T-helper 1 cell treated with Interleukin-12 subunit alpha and Interleukin-12 subunit beta and Interleukin-4 antibody, amounts not matched to agents 30 μg/mL and 1 μg/mL, for 36 hours (primary cell): ENCODE measurements around the gene GLIS1.

Experiments used
- H3K27ac Mint-ChIP-seq: one replicate; pipeline ENCODE4 v1.8.0; 2021; ENCODE audit warnings: mild to moderate bottlenecking, mixed read lengths
- H3K27me3 Mint-ChIP-seq: one replicate; pipeline ENCODE4 v1.8.0; 2021; ENCODE audit warnings: low read depth, mixed read lengths
- H3K36me3 Mint-ChIP-seq: one replicate; pipeline ENCODE4 v1.8.0; 2021; ENCODE audit warnings: low read depth, mixed read lengths
- H3K4me1 Mint-ChIP-seq: one replicate; pipeline ENCODE4 v1.8.0; 2021; ENCODE audit warnings: low read depth, mixed read lengths
- H3K4me3 Mint-ChIP-seq: one replicate; pipeline ENCODE4 v1.8.0; 2021; ENCODE audit warnings: mild to moderate bottlenecking, moderate library complexity, mixed read lengths
- H3K9me3 Mint-ChIP-seq: one replicate; pipeline ENCODE4 v1.8.0; 2021; ENCODE audit warnings: mixed read lengths

The GLIS1 gene

GRCh38 chr1:53687426-53687825 is 51.5 kb downstream of the GLIS1 start:
- H3K27me3 Mint-ChIP-seq = peaks cover 27% of the 10 kb centered on the region
- H3K9me3 Mint-ChIP-seq = no peaks in the 10 kb centered on the region
- H3K4me1 Mint-ChIP-seq = no peaks in the 10 kb centered on the region

GRCh38 chr1:53686965-53687267 is 52.0 kb downstream of the GLIS1 start:
- no peaks in the 10 kb centered on the region for H3K36me3 Mint-ChIP-seq
- H3K27ac Mint-ChIP-seq = no peak overlapping the region
- peaks cover 32% of the 10 kb centered on the region for H3K27me3 Mint-ChIP-seq
- no peak overlapping the region for H3K4me3 Mint-ChIP-seq
- no peaks in the 10 kb centered on the region for H3K9me3 Mint-ChIP-seq
- peaks cover 2% of the 10 kb centered on the region for H3K4me1 Mint-ChIP-seq

More at GRCh38 chr1:53687426-53687825, 51.5 kb downstream of the GLIS1 start:
- Mint-ChIP-seq H3K27ac (no peak overlapping the region), H3K4me3 (no peak overlapping the region), H3K36me3 (no peaks in the 10 kb centered on the region)

GRCh38 chr1:53686091-53686964 is 52.6 kb downstream of the GLIS1 start:
- no peak overlapping the region for H3K27ac Mint-ChIP-seq
- no peak overlapping the region for H3K4me3 Mint-ChIP-seq
- H3K4me1 Mint-ChIP-seq = peaks cover 4% of the 10 kb centered on the region
- H3K9me3 Mint-ChIP-seq = no peaks in the 10 kb centered on the region
- peaks cover 34% of the 10 kb centered on the region for H3K27me3 Mint-ChIP-seq
- H3K36me3 Mint-ChIP-seq = no peaks in the 10 kb centered on the region

GRCh38 chr1:53685272-53686051 is 53.5 kb downstream of the GLIS1 start:
- H3K36me3 Mint-ChIP-seq = no peaks in the 10 kb centered on the region
- H3K27ac Mint-ChIP-seq = no peak overlapping the region
- H3K4me3 Mint-ChIP-seq = no peak overlapping the region
- H3K9me3 Mint-ChIP-seq = no peaks in the 10 kb centered on the region
- H3K4me1 Mint-ChIP-seq = peaks cover 4% of the 10 kb centered on the region
- H3K27me3 Mint-ChIP-seq = peaks cover 37% of the 10 kb centered on the region

DNA sequence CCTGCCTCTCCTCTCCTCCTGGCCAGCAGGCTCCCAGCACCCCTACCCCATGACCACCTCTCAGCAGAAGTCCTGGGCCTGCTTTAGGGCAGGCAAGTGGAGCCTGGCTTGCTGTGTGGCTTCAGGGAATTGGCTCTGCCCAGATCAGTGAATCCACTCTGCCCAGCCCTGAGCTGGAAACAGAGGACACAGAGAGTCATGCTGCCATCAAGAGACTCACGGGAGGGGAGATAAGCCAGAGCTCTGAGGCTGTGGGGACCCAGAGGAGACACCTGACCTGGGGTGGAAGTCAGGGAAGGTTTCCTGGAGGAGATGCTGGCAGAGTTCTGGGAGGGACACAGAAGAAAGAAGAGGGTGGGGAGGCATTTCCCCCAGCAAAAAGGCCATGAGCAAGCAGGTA is 54.2 kb downstream of the GLIS1 start:
- H3K27ac Mint-ChIP-seq = no peak overlapping the region
- H3K9me3 Mint-ChIP-seq = no peaks in the 10 kb centered on the region
- H3K36me3 Mint-ChIP-seq = no peaks in the 10 kb centered on the region
- peaks cover 4% of the 10 kb centered on the region for H3K4me1 Mint-ChIP-seq
- H3K27me3 Mint-ChIP-seq = peaks cover 44% of the 10 kb centered on the region
- H3K4me3 Mint-ChIP-seq = no peak overlapping the region

- Mint-ChIP-seq H3K36me3 (no peaks in the 10 kb centered on the region), H3K9me3 (no peaks in the 10 kb centered on the region), H3K27ac (no peak overlapping the region), H3K4me3 (no peak overlapping the region), H3K27me3 (peaks cover 44% of the 10 kb centered on the region), H3K4me1 (peaks cover 4% of the 10 kb centered on the region)
These were observed 54.8 kb downstream of the GLIS1 start for GRCh38 chr1:53683986-53684740.

GRCh38 chr1:53682881-53683280 is 56.1 kb downstream of the GLIS1 start:
- no peak overlapping the region for H3K27ac Mint-ChIP-seq

DNA sequence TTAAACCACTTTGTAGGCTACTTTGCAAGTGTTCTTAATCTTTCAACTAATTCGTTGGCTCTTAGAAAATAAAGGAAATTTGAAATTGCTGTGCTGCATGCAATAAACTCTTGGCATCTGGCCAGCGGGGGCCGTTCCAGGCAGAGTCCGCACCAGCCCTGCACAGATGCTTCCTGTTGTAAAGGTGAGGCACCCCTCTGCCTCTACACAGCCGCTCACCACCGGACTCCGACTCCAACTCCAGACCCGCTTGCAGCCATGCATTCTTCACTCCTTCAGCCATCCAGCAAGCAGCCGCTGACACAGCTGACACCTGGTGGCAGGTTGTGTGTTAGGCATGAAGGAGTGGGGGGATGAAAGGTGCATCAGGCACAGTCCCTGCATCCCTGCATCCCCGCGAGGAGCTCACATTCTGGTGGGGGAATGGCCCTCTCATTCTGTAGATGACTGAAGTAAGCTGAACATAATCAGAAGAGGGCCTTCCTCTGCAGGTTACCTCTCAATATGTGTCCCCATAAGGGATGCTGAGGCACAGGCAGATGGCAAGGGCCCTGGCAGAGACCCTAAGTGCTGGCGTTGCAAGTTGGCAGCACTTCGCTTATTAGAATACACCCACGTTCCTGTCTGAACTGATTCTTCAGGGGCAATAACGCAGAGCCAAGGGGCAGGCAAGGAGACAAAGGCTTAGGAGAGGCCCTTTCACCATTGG is 56.8 kb downstream of the GLIS1 start:
- peaks cover 44% of the 10 kb centered on the region for H3K27me3 Mint-ChIP-seq
- H3K9me3 Mint-ChIP-seq = no peaks in the 10 kb centered on the region
- no peaks in the 10 kb centered on the region for H3K36me3 Mint-ChIP-seq
- H3K27ac Mint-ChIP-seq = no peak overlapping the region
- H3K4me3 Mint-ChIP-seq = no peak overlapping the region
- peaks cover 4% of the 10 kb centered on the region for H3K4me1 Mint-ChIP-seq

More at GRCh38 chr1:53682881-53683280, 56.1 kb downstream of the GLIS1 start:
- H3K4me1 Mint-ChIP-seq = peaks cover 4% of the 10 kb centered on the region
- H3K36me3 Mint-ChIP-seq = no peaks in the 10 kb centered on the region
- no peaks in the 10 kb centered on the region for H3K9me3 Mint-ChIP-seq
- H3K4me3 Mint-ChIP-seq = no peak overlapping the region
- peaks cover 44% of the 10 kb centered on the region for H3K27me3 Mint-ChIP-seq

DNA sequence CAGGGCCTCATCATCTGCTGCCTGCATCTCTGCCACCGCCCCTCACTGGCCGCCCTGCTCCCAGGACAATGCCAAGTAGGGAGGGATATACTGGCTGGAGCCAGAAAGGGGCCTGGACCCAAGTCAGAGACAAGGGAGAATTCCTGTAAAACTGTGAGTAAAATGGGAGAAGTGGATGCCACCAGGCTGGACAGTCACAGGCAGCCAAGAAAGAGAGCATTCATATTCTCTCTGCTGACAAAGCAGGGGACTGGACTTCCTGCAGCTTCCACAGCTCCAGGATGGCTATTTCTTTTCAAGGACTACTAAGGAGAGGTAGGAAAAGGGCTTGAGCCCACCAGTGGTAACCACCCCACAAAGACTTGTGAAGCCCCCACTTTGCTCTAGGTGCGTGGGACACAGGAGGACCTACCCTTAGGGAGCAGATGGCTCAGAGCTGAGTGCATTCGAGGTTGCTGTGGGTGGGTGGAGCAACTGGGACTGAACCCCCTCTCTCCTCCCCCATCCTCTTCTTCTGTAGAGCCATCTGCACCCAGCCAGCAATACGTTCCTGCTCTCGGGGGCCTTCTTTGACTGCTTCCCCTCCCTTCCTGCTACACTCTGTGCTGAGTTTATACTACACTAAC is 57.5 kb downstream of the GLIS1 start:
- no peak overlapping the region for H3K4me3 Mint-ChIP-seq

DNA sequence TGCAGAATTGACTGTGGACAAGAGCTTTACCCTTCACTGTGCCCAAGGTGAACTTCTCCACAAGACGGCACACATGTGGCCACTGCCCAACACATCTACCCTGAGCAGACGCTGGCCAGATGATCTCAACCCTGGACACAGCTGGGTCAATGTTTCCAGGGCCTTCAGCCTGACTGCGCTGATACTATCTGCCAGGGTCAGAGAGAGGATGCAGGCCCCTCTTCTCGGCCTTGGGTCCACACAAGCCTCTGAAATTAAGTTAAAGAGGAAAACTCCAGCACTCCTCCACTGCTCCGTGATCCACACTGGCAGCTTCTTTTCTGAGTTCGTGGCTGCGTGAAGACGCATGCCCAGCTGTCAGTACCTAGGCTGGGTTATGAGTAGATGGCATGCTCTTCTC is 58.1 kb downstream of the GLIS1 start:
- Mint-ChIP-seq H3K4me1 (peaks cover 4% of the 10 kb centered on the region), H3K27me3 (peaks cover 39% of the 10 kb centered on the region), H3K36me3 (no peaks in the 10 kb centered on the region), H3K27ac (no peak overlapping the region), H3K9me3 (no peaks in the 10 kb centered on the region), H3K4me3 (no peak overlapping the region)

More for the DNA sequence above, 57.5 kb downstream of the GLIS1 start:
- Mint-ChIP-seq H3K9me3 (no peaks in the 10 kb centered on the region), H3K4me1 (peaks cover 4% of the 10 kb centered on the region), H3K27me3 (peaks cover 44% of the 10 kb centered on the region), H3K27ac (no peak overlapping the region), H3K36me3 (no peaks in the 10 kb centered on the region)

DNA sequence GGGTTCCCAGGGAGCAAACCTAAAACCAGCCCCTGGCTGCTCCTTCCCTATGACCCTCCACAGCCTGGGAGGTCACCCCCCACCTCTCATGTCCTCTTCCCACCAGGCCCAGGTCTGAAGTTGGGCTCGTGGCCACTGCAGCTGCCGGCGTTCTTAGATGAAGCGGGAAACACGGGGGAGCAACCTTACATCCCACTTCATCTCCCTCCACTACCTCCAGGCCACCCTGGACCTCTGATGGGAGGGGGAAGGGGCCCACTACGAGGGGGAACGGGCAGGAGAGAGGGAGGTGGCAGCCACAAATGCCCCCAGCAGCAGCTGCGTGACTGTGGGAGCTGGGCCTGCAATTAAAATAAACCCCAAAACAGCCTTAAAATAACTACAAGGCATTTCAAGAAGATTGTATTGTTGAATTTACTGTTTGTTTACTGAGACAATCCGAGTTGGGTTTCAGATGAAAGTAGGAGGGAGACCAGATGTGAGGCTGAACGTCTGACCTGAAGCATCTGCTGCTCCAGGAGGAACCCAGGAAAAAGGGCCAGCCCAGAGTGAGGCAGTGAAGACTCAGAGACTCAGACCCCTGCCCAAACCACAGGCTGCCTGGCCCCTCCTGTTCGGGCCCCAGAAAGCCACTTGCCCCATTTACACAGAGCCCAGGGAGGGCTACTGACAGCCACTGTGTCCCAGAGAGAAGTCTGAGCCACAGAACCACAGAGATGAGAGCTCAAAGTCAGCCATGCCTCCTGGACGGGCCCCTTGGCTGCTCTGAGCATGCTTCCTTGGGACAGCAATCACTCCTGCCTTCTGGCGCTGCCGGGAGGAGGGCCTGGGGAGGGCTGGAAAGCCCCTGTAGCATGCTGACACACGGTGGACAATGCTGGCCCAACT is 59.8 kb downstream of the GLIS1 start:
- no peaks in the 10 kb centered on the region for H3K9me3 Mint-ChIP-seq
- no peak overlapping the region for H3K4me3 Mint-ChIP-seq
- peaks cover 32% of the 10 kb centered on the region for H3K27me3 Mint-ChIP-seq
- H3K27ac Mint-ChIP-seq = no peak overlapping the region
- H3K36me3 Mint-ChIP-seq = no peaks in the 10 kb centered on the region
- peaks cover 4% of the 10 kb centered on the region for H3K4me1 Mint-ChIP-seq

GRCh38 chr1:53678507-53678906 is 60.5 kb downstream of the GLIS1 start:
- H3K4me3 Mint-ChIP-seq = no peak overlapping the region
- peaks cover 4% of the 10 kb centered on the region for H3K4me1 Mint-ChIP-seq
- H3K36me3 Mint-ChIP-seq = no peaks in the 10 kb centered on the region

GRCh38 chr1:53678046-53678445 is 60.9 kb downstream of the GLIS1 start:
- Mint-ChIP-seq H3K27me3 (peaks cover 24% of the 10 kb centered on the region), H3K36me3 (no peaks in the 10 kb centered on the region), H3K4me1 (peaks cover 4% of the 10 kb centered on the region), H3K27ac (no peak overlapping the region), H3K9me3 (no peaks in the 10 kb centered on the region), H3K4me3 (no peak overlapping the region)

More at GRCh38 chr1:53678507-53678906, 60.5 kb downstream of the GLIS1 start:
- Mint-ChIP-seq H3K27ac (no peak overlapping the region), H3K27me3 (peaks cover 27% of the 10 kb centered on the region), H3K9me3 (no peaks in the 10 kb centered on the region)
